Ectodermal cell (in vitro differentiated cells): ENCODE results near the gene TBC1D19.
"Not testable (repeated sequence)": the region's sequence is repeated elsewhere in the genome, so short reads cannot be mapped to it uniquely, and the experiment has no call there.

Source experiments
- H3K27ac ChIP-seq: 2 replicates; pipeline ENCODE4 v1.7.0; 2013; ENCODE audit warnings: mild to moderate bottlenecking, low read depth, low read length; ENCODE audit not compliant: insufficient read depth, poor library complexity, severe bottlenecking
- H3K27me3 ChIP-seq: 2 replicates; pipeline ENCODE4 v1.7.0; 2013; ENCODE audit warnings: mild to moderate bottlenecking, low read length; ENCODE audit not compliant: insufficient read depth, control insufficient read depth, poor library complexity, severe bottlenecking
- H3K36me3 ChIP-seq: one replicate; pipeline ENCODE4 v1.7.0; 2013; ENCODE audit warnings: low read length; ENCODE audit not compliant: control insufficient read depth, insufficient read depth
- H3K4me1 ChIP-seq: one replicate; pipeline ENCODE4 v1.7.0; 2013; ENCODE audit warnings: low read length; ENCODE audit not compliant: control insufficient read depth, insufficient read depth
- H3K4me3 ChIP-seq: 2 replicates; pipeline ENCODE4 v1.7.0; 2013; ENCODE audit warnings: low read depth, low read length, control low read depth; ENCODE audit not compliant: insufficient read depth
- H3K9me3 ChIP-seq: 2 replicates; pipeline ENCODE4 v1.7.0; 2013; ENCODE audit warnings: mild to moderate bottlenecking, low read length, moderate library complexity; ENCODE audit not compliant: control insufficient read depth
- WGBS, 2 experiments: methylation state at CpG; one replicate each; pipeline ENCODE4 v1.1.7; 2013; ENCODE audit warnings: missing lambda C conversion rate in 2 of 2; 5-methylcytosine and 5-hydroxymethylcytosine counted together

The TBC1D19 gene

GRCh38 chr4:26573389-26573794, 10.5 kb upstream of the TBC1D19 start:
- H3K4me1 ChIP-seq = no peaks in the 10 kb centered on the region
- no peak overlapping the region for H3K27ac ChIP-seq
- no peaks in the 10 kb centered on the region for H3K36me3 ChIP-seq
- H3K4me3 ChIP-seq = no peak overlapping the region
- no peaks in the 10 kb centered on the region for H3K27me3 ChIP-seq
- WGBS, 2 experiments = 77 to 95% methylated on average over 1 of the region's 1 CpG
- no peaks in the 10 kb centered on the region for H3K9me3 ChIP-seq

- Histone ChIP-seq H3K4me3 (no peak overlapping the region), H3K36me3 (no peaks in the 10 kb centered on the region), H3K4me1 (no peaks in the 10 kb centered on the region), H3K27me3 (no peaks in the 10 kb centered on the region), H3K9me3 (no peaks in the 10 kb centered on the region), H3K27ac (no peak overlapping the region)
- WGBS, 2 experiments = 47 to 48% methylated on average over 1 of the region's 1 CpG
These were observed 9.3 kb upstream of the TBC1D19 start for GRCh38 chr4:26574563-26574962.

GRCh38 chr4:26576231-26576739, 7.6 kb upstream of the TBC1D19 start:
- Histone ChIP-seq H3K36me3 (no peaks in the 10 kb centered on the region), H3K9me3 (no peaks in the 10 kb centered on the region), H3K27ac (no peak overlapping the region), H3K27me3 (no peaks in the 10 kb centered on the region), H3K4me1 (no peaks in the 10 kb centered on the region), H3K4me3 (no peak overlapping the region)
- 85 to 92% methylated on average over 6 to 7 of the region's 7 CpGs for WGBS, 2 experiments

- Histone ChIP-seq H3K27ac (no peak overlapping the region), H3K4me3 (no peak overlapping the region), H3K4me1 (no peaks in the 10 kb centered on the region), H3K9me3 (no peaks in the 10 kb centered on the region), H3K27me3 (no peaks in the 10 kb centered on the region), H3K36me3 (no peaks in the 10 kb centered on the region)
- 84 to 87% methylated on average over 2 of the region's 2 CpGs for WGBS, 2 experiments
These were observed 6.8 kb upstream of the TBC1D19 start for GRCh38 chr4:26577066-26577465.

GRCh38 chr4:26579169-26579568, 4.7 kb upstream of the TBC1D19 start:
- H3K36me3 ChIP-seq = no peaks in the 10 kb centered on the region
- no peaks in the 10 kb centered on the region for H3K27me3 ChIP-seq
- H3K4me3 ChIP-seq = no peak overlapping the region
- 90 to 95% methylated on average over 3 to 5 of the region's 5 CpGs for WGBS, 2 experiments
- no peak overlapping the region for H3K27ac ChIP-seq
- no peaks in the 10 kb centered on the region for H3K9me3 ChIP-seq
- H3K4me1 ChIP-seq = no peaks in the 10 kb centered on the region

- H3K4me1 ChIP-seq, H3K9me3 ChIP-seq: not testable (repeated sequence)
- WGBS, 2 experiments = 81 to 89% methylated on average over 4 of the region's 4 CpGs
These were observed 2.5 kb upstream of the TBC1D19 start for GRCh38 chr4:26581341-26581740.

GRCh38 chr4:26583538-26583864, 383 bp upstream of the TBC1D19 start:
- H3K27ac ChIP-seq = no peak overlapping the region
- H3K9me3 ChIP-seq = no peaks in the 10 kb centered on the region
- no peaks in the 10 kb centered on the region for H3K36me3 ChIP-seq
- WGBS, 2 experiments = 51 to 57% methylated on average over 11 of the region's 11 CpGs
- H3K4me3 ChIP-seq = peak overlapping the region; percentile 97
- no peaks in the 10 kb centered on the region for H3K27me3 ChIP-seq
- no peaks in the 10 kb centered on the region for H3K4me1 ChIP-seq

More at GRCh38 chr4:26581341-26581740, 2.5 kb upstream of the TBC1D19 start:
- not testable (repeated sequence) for H3K36me3 ChIP-seq, H3K27me3 ChIP-seq, H3K4me3 ChIP-seq, H3K27ac ChIP-seq

GRCh38 chr4:26584725-26585124, 841 bp downstream of the TBC1D19 start:
- H3K9me3 ChIP-seq = no peaks in the 10 kb centered on the region
- WGBS, 2 experiments = 48 to 60% methylated on average over 4 of the region's 4 CpGs
- no peaks in the 10 kb centered on the region for H3K4me1 ChIP-seq
- H3K36me3 ChIP-seq = no peaks in the 10 kb centered on the region
- no peak overlapping the region for H3K27ac ChIP-seq
- H3K27me3 ChIP-seq = no peaks in the 10 kb centered on the region
- H3K4me3 ChIP-seq = peak overlapping the region; percentile 97

- Histone ChIP-seq H3K27me3 (no peaks in the 10 kb centered on the region), H3K4me3 (no peak overlapping the region), H3K4me1 (no peaks in the 10 kb centered on the region), H3K36me3 (no peaks in the 10 kb centered on the region), H3K9me3 (no peaks in the 10 kb centered on the region), H3K27ac (no peak overlapping the region)
- WGBS, 2 experiments = 60 to 69% methylated on average over 2 of the region's 2 CpGs
These were observed 5.8 kb downstream of the TBC1D19 start for GRCh38 chr4:26589705-26590104.

GRCh38 chr4:26590639-26591038, 6.8 kb downstream of the TBC1D19 start:
- 60 to 67% methylated on average over 1 of the region's 2 CpGs for WGBS, 2 experiments
- Histone ChIP-seq H3K27ac (no peak overlapping the region), H3K4me1 (no peaks in the 10 kb centered on the region), H3K36me3 (no peaks in the 10 kb centered on the region), H3K4me3 (no peak overlapping the region), H3K27me3 (no peaks in the 10 kb centered on the region), H3K9me3 (no peaks in the 10 kb centered on the region)

GRCh38 chr4:26593557-26593956, 9.7 kb downstream of the TBC1D19 start:
- not testable (repeated sequence) for H3K27ac ChIP-seq, H3K9me3 ChIP-seq, H3K4me1 ChIP-seq, H3K36me3 ChIP-seq, H3K27me3 ChIP-seq, H3K4me3 ChIP-seq
- WGBS, 2 experiments = 100% methylated on average over 1 of the region's 3 CpGs
